SW 1271 (cell line): ENCODE measurements around the gene ZNF554.
"Not testable (repeated sequence)": the region's sequence is repeated elsewhere in the genome, so short reads cannot be mapped to it uniquely, and the experiment has no call there.

Experiments
- DNase-seq, 2 experiments: peaks; one replicate each; lab custom pipeline; 2025; lab: John Stamatoyannopoulos, UW

ZNF554 gene

GRCh38 chr19:2867025-2867991 is 47.6 kb downstream of the ZNF554 start, which contains the start of gene ZNF556:
ZNF556 (plus strand) TSS chr19:2867335; CDS start chr19:2867422, 87 bp downstream.
- DNase-seq: no peak

- DNase-seq: no peak
These were observed 50.0 kb downstream of the ZNF554 start for GRCh38 chr19:2869618-2870017.

DNA sequence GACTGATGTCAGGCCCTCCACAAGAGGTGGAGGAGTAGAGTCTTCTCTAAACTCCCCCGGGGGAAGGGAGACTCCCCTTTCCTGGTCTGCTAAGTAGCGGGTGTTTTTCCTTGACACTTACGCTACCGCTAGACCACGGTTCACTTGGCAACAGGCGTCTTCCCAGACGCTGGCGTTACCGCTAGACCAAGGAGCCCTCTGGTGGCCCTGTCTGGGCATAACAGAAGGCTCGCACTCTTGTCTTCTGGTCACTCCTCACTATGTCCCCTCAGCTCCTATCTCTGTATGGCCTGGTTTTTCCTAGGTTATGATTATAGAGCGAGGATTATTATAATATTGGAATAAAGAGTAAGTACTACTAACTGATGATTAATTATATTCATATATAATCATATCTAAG is 52.5 kb downstream of the ZNF554 start:
- DNase-seq: not testable (repeated sequence)

GRCh38 chr19:2877398-2878331 is 58.0 kb downstream of the ZNF554 start:
- DNase-seq: no peak

GRCh38 chr19:2883686-2884439 is 64.2 kb downstream of the ZNF554 start:
- DNase-seq: no peak

DNA sequence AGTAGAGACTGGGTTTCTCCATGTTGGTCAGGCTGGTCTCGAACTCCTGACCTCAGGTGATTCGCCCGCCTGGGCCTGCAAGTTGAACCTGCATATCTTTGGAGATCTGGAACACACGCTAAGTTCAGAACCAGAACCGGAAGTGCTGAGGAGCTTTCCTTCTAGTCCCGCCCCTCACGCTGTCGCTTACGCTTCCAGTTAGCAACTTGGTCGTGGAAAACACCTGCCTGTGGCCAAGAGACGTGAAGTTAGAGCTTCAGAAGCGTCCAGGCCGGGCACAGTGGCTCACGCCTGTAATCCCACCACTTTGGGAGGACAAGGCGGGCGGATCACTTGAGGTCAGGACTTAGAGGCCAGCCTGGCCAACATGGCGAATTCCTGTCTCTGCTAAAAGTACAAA is 66.1 kb downstream of the ZNF554 start:
- DNase-seq: no peak
